ENCODE data around the gene GPR52.

DNA sequence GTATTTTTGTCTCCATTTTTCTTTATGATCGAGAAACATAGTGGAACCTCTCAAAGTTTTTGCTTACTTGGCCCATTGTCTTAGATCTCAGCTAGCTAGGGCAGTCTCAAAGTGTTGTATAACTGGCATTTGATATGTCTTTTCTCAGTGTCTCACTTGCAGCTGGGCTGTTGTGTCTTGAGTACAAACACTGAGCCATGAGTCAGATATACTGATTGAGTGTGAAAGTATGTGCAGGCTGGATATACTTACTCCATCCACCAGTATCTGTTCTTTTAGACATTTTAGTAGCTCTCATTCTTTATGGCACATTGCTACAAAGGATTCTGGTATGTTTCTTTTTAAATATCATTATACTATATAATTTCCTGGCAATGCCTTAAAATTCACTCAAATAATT is 14.3 kb upstream of the GPR52 start:
- TF ChIP-seq, protein P1, sequence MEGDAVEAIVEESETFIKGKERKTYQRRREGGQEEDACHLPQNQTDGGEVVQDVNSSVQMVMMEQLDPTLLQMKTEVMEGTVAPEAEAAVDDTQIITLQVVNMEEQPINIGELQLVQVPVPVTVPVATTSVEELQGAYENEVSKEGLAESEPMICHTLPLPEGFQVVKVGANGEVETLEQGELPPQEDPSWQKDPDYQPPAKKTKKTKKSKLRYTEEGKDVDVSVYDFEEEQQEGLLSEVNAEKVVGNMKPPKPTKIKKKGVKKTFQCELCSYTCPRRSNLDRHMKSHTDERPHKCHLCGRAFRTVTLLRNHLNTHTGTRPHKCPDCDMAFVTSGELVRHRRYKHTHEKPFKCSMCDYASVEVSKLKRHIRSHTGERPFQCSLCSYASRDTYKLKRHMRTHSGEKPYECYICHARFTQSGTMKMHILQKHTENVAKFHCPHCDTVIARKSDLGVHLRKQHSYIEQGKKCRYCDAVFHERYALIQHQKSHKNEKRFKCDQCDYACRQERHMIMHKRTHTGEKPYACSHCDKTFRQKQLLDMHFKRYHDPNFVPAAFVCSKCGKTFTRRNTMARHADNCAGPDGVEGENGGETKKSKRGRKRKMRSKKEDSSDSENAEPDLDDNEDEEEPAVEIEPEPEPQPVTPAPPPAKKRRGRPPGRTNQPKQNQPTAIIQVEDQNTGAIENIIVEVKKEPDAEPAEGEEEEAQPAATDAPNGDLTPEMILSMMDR (IDR thresholded peaks at IDR 0.05; ENCODE audit: low read depth, low read length): no peak
- no peak for TF ChIP-seq POLR2A (IDR thresholded peaks at IDR 0.05; ENCODE audit: extremely low read depth, insufficient read length)
